Measurements from ENCODE around the gene PCF11. TPM values are rescaled to one million over a fixed set of nuclear protein-coding genes. Genes with fewer than 3 reads are reported as not detected.

PCF11 gene
- total RNA-seq, 2 experiments from 2014 or later: 107 to 109 TPM

- H3K27ac Mint-ChIP-seq: no peak overlapping the region
- ATAC-seq (ENCODE audit: low read depth) (no peak), DNase-seq (no peak)
- no peaks in the 10 kb centered on the region for H3K27me3 Mint-ChIP-seq
- POLR2A ChIA-PET: no interaction called here
- no peaks in the 10 kb centered on the region for H3K4me1 Mint-ChIP-seq
- no peak overlapping the region for H3K4me3 Mint-ChIP-seq
- H3K9me3 Mint-ChIP-seq: no peaks in the 10 kb centered on the region
- peaks cover 2% of the 10 kb centered on the region for H3K36me3 Mint-ChIP-seq
These were observed 62.2 kb downstream of the PCF11 start for GRCh38 chr11:83219095-83219494.

GRCh38 chr11:83220260-83220659 is 63.3 kb downstream of the PCF11 start:
- ATAC-seq (ENCODE audit: low read depth): no peak
- no peak for DNase-seq
- POLR2A ChIA-PET: no interaction called here
- no peaks in the 10 kb centered on the region for H3K27me3 Mint-ChIP-seq
- H3K36me3 Mint-ChIP-seq: peaks cover 2% of the 10 kb centered on the region
- H3K27ac Mint-ChIP-seq: no peak overlapping the region
- no peaks in the 10 kb centered on the region for H3K4me1 Mint-ChIP-seq
- H3K4me3 Mint-ChIP-seq: no peak overlapping the region
- no peaks in the 10 kb centered on the region for H3K9me3 Mint-ChIP-seq

GRCh38 chr11:83221694-83222093 is 64.8 kb downstream of the PCF11 start:
- Mint-ChIP-seq H3K27ac (no peak overlapping the region), H3K27me3 (no peaks in the 10 kb centered on the region), H3K4me1 (no peaks in the 10 kb centered on the region), H3K4me3 (no peak overlapping the region), H3K36me3 (no peaks in the 10 kb centered on the region), H3K9me3 (no peaks in the 10 kb centered on the region)
- ATAC-seq (ENCODE audit: low read depth) (no peak), DNase-seq (no peak)
- POLR2A ChIA-PET: no interaction called here

GRCh38 chr11:83222499-83222898 is 65.6 kb downstream of the PCF11 start:
- Mint-ChIP-seq H3K27me3 (no peaks in the 10 kb centered on the region), H3K27ac (no peak overlapping the region), H3K36me3 (no peaks in the 10 kb centered on the region), H3K4me1 (no peaks in the 10 kb centered on the region), H3K4me3 (no peak overlapping the region), H3K9me3 (no peaks in the 10 kb centered on the region)
- ATAC-seq (ENCODE audit: low read depth) (no peak), DNase-seq (no peak)
- POLR2A ChIA-PET: no interaction called here

GRCh38 chr11:83223457-83223856 is 66.5 kb downstream of the PCF11 start:
- DNase-seq (no peak), ATAC-seq (ENCODE audit: low read depth) (no peak)
- H3K27me3 Mint-ChIP-seq: no peaks in the 10 kb centered on the region
- no peak overlapping the region for H3K4me3 Mint-ChIP-seq
- H3K4me1 Mint-ChIP-seq: no peaks in the 10 kb centered on the region
- POLR2A ChIA-PET: no interaction called here
- no peaks in the 10 kb centered on the region for H3K9me3 Mint-ChIP-seq
- no peaks in the 10 kb centered on the region for H3K36me3 Mint-ChIP-seq
- no peak overlapping the region for H3K27ac Mint-ChIP-seq

GRCh38 chr11:83235825-83236224 is 78.9 kb downstream of the PCF11 start:
- POLR2A ChIA-PET: no interaction called here
- H3K27ac Mint-ChIP-seq: no peak overlapping the region
- H3K27me3 Mint-ChIP-seq: no peaks in the 10 kb centered on the region

More at GRCh38 chr11:83235825-83236224, 78.9 kb downstream of the PCF11 start:
- ATAC-seq (ENCODE audit: low read depth): no peak
- Mint-ChIP-seq H3K36me3 (no peaks in the 10 kb centered on the region), H3K9me3 (no peaks in the 10 kb centered on the region), H3K4me3 (no peak overlapping the region), H3K4me1 (no peaks in the 10 kb centered on the region)
- no peak for DNase-seq

Other genes starting within 250 kb of the PCF11 start
- 10 to 100 TPM; 11.9 to 14.3 TPM for gene RAB30, start 85.2 kb upstream of the PCF11 start, total RNA-seq
- gene ANKRD42, start 36.6 kb downstream of the PCF11 start, total RNA-seq: 1 to 10 TPM; 6.2 to 7.4 TPM
- 10 to 100 TPM; 33.6 to 34.4 TPM for gene CCDC90B, start 129.2 kb downstream of the PCF11 start, total RNA-seq